SU-DHL-6 (cell line): Measurements from ENCODE around the gene TSPAN32.

Experiments
- CTCF ChIP-seq: fragments of 200-600 bp; sonication (generic); IDR thresholded peaks from one replicate; pipeline ENCODE4 v1.5.1; 2017; ENCODE audit warnings: antibody characterized with exemption, mild to moderate bottlenecking, low read length, moderate library complexity; ENCODE audit not compliant: insufficient read depth, poor library complexity, severe bottlenecking
- EZH2phosphoT487 ChIP-seq: fragments of 200-600 bp; sonication (generic), shearing (Covaris generic); conservative IDR thresholded peaks from 2 replicates; pipeline ENCODE4 v1.6.1; 2018; ENCODE audit warnings: mild to moderate bottlenecking, antibody characterized with exemption, low read length, moderate library complexity, mixed read lengths

- TF ChIP-seq CTCF (no peak), EZH2phosphoT487 (no peak)
Measured at GRCh38 chr11:2345050-2345449, 43.2 kb downstream of the TSPAN32 start.
